Measurements from ENCODE around the gene CHRNA5. TPM values are rescaled to one million over a fixed set of nuclear protein-coding genes. Genes with fewer than 3 reads are reported as not detected.
A peak's percentile ranks its signal among the peaks of the same experiment; 100 is the strongest.

The CHRNA5 gene
- total RNA-seq, 2 donors from 2014 or later, result 1.9 to 2.0 TPM

DNA sequence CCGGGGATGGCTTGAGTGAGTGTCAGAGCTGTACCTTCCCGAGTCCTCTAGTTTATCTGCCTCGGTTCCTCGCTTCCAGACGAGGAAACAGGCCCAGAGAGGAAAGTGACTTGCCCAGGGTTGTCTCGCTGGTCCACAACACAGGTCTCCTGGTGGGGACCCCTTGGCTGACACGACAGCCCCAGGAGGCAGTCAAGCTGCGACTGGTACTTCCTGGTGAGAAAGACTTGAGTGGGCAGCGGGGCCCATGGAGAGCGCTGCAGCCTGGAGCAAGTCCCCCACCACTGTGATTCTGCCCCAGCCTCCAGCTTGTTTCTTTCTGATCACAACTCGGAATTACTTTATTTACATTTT, 600 bp upstream of the CHRNA5 start:
- TF ChIP-seq, protein P1, sequence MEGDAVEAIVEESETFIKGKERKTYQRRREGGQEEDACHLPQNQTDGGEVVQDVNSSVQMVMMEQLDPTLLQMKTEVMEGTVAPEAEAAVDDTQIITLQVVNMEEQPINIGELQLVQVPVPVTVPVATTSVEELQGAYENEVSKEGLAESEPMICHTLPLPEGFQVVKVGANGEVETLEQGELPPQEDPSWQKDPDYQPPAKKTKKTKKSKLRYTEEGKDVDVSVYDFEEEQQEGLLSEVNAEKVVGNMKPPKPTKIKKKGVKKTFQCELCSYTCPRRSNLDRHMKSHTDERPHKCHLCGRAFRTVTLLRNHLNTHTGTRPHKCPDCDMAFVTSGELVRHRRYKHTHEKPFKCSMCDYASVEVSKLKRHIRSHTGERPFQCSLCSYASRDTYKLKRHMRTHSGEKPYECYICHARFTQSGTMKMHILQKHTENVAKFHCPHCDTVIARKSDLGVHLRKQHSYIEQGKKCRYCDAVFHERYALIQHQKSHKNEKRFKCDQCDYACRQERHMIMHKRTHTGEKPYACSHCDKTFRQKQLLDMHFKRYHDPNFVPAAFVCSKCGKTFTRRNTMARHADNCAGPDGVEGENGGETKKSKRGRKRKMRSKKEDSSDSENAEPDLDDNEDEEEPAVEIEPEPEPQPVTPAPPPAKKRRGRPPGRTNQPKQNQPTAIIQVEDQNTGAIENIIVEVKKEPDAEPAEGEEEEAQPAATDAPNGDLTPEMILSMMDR (IDR thresholded peaks at IDR 0.05), result no peak
- TF ChIP-seq POLR2AphosphoS5 (IDR thresholded peaks at IDR 0.05) (no peak), POLR2A (IDR thresholded peaks at IDR 0.05) (no peak)
- intact Hi-C loops (cut with DNase I), result no loop called here

DNA sequence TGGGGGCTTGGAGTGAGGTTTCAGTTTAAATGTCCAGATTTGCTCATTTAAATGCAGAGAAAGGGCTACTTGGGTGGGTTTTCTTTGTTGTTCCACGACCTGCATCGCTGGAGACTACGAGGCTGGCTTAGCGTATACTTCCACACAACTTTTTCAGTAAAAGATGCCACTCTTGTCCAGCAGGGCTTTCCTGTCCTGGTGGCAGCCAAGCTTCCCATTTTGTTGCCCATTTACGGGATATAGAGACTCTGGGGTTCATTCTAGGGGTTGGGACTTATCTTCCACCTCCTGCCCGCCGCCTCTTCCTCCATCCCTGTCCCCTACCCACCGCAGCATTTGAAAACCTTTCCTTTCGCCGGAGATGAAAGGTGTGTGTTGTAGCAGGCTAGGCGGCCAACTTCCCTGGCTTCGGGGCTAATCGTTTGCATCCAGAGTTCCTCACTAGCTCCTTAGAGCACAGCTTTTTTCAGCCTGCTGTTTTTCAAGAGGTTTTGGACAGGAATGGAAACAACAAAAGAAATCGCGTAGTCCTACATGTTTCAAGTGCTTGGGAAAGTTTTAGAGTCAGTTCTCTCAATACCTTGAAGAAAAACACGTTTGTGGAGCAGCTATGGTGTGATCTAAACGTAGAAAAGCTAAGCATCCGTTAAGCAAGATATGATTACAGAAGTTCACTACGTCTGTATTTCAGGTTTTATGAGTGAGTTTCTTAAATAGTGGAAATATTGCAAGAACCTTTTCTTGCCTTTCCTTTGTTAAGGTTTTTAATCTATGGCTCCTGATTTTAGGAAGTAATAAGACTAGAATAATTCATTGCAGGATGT, 843 bp downstream of the CHRNA5 start:
- peak; percentile 29 for DNase-seq (ENCODE audit: low spot score)
- Histone ChIP-seq H3K9me3 (no peaks in the 10 kb centered on the region), H3K4me1 (replicated peaks) (no peaks in the 10 kb centered on the region), H3K27ac (peak overlapping the region; percentile 65 to 84), H3K36me3 (no peaks in the 10 kb centered on the region), H3K4me3 (peak overlapping the region; percentile 49 to 60), H3K27me3 (replicated peaks; ENCODE audit: insufficient read depth) (no peaks in the 10 kb centered on the region)
- TF ChIP-seq, protein P1 (IDR thresholded peaks at IDR 0.05), result peak in 2 of 4 experiments; percentile 18 to 30
- TF ChIP-seq POLR2A (IDR thresholded peaks at IDR 0.05) (no peak), POLR2AphosphoS5 (IDR thresholded peaks at IDR 0.05) (peak; percentile 29)
- 3% methylated on average over 19 of the region's 19 CpGs for WGBS
- intact Hi-C loops (cut with DNase I), result no loop called here

More for the DNA sequence above, 600 bp upstream of the CHRNA5 start:
- Histone ChIP-seq H3K27me3 (replicated peaks; ENCODE audit: insufficient read depth) (no peaks in the 10 kb centered on the region), H3K36me3 (no peaks in the 10 kb centered on the region), H3K9me3 (no peaks in the 10 kb centered on the region), H3K27ac (peak overlapping the region; percentile 65 to 84), H3K4me1 (replicated peaks) (no peaks in the 10 kb centered on the region), H3K4me3 (no peak overlapping the region)
- WGBS, result 67% methylated on average over 11 of the region's 11 CpGs
- DNase-seq (ENCODE audit: low spot score), result no peak

DNA sequence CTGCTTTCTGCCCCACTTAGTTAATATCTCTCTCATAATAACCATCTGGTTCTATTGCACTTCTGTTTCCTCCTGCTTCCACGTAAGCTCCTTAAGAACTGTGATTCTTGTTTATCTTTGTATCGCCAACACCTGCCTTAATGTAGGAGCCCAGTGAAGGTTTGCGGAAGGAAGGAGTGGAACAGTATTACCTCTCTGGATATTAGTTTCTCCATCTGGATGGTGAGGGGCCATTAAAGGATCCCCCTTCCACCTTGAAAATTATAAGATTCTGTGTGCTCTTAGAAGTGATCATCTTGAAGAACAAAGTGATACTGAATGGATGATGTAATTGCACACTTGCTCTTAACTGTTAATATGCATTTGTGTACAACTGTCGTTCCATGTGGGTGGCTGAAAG, 2.2 kb downstream of the CHRNA5 start:
- Histone ChIP-seq H3K27me3 (replicated peaks; ENCODE audit: insufficient read depth) (no peaks in the 10 kb centered on the region), H3K27ac (no peak overlapping the region), H3K4me3 (no peak overlapping the region), H3K36me3 (no peaks in the 10 kb centered on the region), H3K4me1 (replicated peaks) (no peaks in the 10 kb centered on the region), H3K9me3 (no peaks in the 10 kb centered on the region)
- TF ChIP-seq POLR2AphosphoS5 (IDR thresholded peaks at IDR 0.05) (no peak), POLR2A (IDR thresholded peaks at IDR 0.05) (no peak)
- TF ChIP-seq, protein P1 (IDR thresholded peaks at IDR 0.05), result no peak
- intact Hi-C loops (cut with DNase I), result no loop called here
- DNase-seq (ENCODE audit: low spot score), result no peak
- 79% methylated on average over 4 of the region's 4 CpGs for WGBS

DNA sequence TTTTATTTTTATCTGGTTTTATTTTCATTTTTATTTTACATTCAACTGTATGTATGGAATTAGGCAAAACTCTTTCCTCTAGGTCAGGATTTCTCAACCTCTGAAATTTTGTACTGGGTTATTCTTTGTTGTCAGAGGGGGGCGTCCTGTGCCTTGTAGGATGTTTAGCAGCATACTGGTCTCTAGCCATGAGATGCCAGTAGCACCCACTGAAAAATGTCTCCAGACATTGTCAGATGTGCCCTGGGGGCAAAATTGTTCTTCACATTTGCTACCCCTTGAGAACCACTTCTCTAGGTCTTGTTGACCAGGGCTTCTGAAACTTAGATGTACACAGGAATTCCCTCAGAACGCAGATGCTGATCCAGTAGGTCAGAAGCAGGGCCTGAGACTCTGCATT, 5.4 kb downstream of the CHRNA5 start:
- WGBS, result 91% methylated on average over 2 of the region's 2 CpGs
- no peak for TF ChIP-seq POLR2AphosphoS5 (IDR thresholded peaks at IDR 0.05)
- Histone ChIP-seq H3K9me3 (no peaks in the 10 kb centered on the region), H3K4me3 (no peak overlapping the region), H3K27ac (no peak overlapping the region), H3K27me3 (replicated peaks; ENCODE audit: insufficient read depth) (no peaks in the 10 kb centered on the region), H3K4me1 (replicated peaks) (no peaks in the 10 kb centered on the region), H3K36me3 (no peaks in the 10 kb centered on the region)
- no peak for DNase-seq (ENCODE audit: low spot score)
- intact Hi-C loops (cut with DNase I), result no loop called here

DNA sequence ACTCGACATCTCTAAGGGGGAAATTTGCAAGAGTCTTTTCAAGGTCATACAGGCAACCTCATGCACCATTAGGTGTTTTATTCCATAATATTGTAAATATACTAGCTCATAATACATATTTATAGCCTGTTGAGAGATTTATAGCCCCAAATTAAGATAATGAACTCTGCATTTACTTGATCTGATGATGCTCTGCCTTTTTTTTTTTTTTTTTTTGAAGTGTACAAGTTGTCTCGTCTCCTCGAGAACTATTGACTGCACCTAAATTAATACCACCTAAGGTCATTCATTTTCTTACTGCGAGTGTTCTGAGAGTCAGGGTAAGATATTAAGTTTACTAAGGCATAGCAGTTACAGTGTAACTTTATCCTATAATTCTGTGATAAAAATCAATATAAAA, 6.1 kb downstream of the CHRNA5 start:
- intact Hi-C loops (cut with DNase I), result no loop called here
- TF ChIP-seq POLR2AphosphoS5 (IDR thresholded peaks at IDR 0.05) (no peak), POLR2A (IDR thresholded peaks at IDR 0.05) (no peak)
- TF ChIP-seq, protein P1 (IDR thresholded peaks at IDR 0.05), result no peak
- H3K4me1 ChIP-seq (replicated peaks), result no peaks in the 10 kb centered on the region
- 70% methylated on average over 4 of the region's 4 CpGs for WGBS
- H3K4me3 ChIP-seq, result no peak overlapping the region
- no peaks in the 10 kb centered on the region for H3K27me3 ChIP-seq (replicated peaks; ENCODE audit: insufficient read depth)
- DNase-seq (ENCODE audit: low spot score), result no peak
- H3K36me3 ChIP-seq, result no peaks in the 10 kb centered on the region
- H3K9me3 ChIP-seq, result no peaks in the 10 kb centered on the region
- H3K27ac ChIP-seq, result no peak overlapping the region
